RCC 7860 (cell line): ENCODE measurements around the gene MARK3.

ENCODE experiments used
- DNase-seq: peaks from one replicate; pipeline ENCODE4 v3.0.0-alpha.2; 2015; ENCODE audit warnings: low spot score
- FAIRE-seq: peaks from 2 replicates; lab custom pipeline; 2012; peaks lifted over from hg19 to GRCh38; lab: Jason Lieb, UNC

Gene MARK3

DNA sequence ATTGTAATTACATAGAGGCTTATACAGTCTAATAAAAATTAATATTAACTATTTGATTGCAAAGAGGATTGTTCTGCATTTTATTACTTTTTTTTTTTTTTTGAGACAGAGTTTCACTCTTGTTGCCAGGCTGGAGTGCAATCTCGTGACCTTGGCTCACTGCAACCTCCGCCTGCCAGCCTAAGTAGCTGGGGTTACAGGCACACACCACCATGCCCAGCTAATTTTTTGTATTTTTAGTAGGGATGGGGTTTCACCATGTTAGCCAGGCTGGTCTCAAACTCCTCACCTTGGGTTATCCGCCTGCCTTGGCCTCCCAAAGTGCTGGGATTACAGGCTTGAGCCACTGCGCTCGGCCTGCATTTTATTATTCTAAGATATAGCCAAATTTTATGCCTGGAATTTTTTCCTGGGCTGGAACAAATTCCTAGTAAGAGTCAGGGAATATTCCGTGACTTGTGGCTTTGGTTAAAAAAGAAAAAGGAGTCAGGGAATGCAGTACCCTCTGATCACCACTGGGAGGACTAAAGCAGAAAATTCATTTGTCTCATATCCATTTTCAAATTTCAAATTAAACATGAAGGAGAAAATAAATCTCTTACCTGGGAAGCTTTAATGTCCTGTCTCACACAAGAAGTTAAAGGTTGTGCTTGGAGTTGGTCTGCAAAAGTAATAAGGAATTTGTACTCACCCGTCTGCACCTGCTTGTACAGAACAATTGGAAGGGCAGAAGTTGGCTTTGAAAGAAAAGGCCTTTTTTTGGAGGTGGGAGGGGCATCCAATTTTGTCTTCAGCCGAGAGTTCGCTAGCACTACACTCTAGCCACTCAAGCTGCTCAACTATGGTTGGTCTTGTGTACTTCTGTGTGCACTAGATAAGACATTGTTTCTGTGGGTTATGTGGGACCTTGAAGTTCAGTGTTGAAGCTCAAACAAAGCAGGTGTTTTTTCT lies 8.7 kb downstream of the MARK3 start:
- no peak for FAIRE-seq
- DNase-seq = no peak

DNA sequence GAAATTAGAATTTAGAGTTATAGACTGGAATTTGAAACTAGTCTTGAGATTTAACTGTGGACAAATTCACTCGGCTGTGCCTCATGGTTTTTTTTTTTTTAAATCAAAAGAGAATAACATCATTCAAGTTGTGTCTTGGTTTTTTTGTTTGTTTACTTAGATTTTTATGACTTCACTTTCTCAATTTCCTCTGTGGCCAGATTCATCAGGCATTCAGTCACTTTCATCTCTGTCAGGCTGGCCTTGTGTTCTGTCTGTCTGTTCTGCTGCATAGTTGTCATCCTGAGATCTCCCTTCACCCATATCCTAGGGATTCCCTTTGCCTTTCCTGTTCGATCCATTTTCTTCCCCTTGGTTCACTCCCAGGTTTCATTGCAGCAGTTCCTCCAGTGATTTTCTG lies 10.0 kb downstream of the MARK3 start:
- no peak for DNase-seq
- FAIRE-seq = no peak

DNA sequence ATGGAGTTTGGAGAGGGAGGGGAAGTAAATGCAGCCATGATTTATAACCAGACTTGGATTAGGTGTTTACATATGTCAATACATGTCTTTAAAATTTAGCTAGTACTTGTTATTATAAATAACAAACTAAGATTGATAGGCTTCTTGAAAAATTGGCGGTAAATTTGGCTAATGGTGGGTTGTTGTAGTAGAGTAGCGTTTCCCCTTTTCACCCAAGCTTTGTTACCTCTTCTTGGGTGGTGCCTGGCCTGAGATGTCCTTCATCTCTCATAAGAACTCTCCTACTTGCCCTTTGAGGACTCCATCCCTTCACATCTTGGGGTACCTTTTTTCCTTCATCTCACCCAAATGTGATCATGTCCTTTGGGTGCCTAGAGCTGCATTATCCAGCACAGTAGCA lies 11.2 kb downstream of the MARK3 start:
- FAIRE-seq (no peak), DNase-seq (no peak)

DNA sequence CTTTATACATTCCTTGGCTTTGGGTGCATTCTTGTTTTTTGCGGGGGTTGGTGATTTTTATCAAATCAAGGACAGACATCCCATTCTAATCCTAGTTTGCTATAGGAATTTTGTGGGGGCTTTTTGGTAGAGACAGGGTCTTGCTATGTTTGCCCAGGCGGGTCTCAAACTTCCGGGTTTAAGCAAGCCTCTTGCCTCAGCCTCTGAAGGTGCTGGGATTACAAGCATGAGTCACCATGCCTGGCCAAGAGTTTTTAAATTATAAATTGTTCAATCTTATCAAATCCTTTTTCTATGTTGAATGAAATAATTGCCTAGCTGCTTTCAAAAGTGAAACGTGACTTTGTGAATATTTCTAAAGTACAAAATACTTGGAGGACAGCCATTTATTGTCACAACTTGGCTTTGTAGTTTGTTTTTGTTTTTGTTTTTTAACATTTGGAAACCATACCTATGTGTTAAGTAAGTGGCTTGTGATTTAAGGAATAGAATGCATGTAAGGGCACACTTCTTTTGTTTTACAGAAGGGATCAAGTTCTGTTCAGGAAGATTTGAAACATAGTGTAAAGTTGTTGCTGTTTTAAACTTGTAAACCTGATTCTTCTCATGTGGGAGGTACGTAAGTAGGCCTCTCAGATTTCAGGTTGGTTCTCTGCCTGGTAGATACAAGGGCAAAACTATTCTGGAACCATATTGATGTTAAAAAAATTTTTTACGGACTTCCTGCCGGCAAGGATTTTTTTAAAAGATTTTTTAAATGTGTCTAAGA lies 13.4 kb downstream of the MARK3 start:
- FAIRE-seq (no peak), DNase-seq (no peak)

DNA sequence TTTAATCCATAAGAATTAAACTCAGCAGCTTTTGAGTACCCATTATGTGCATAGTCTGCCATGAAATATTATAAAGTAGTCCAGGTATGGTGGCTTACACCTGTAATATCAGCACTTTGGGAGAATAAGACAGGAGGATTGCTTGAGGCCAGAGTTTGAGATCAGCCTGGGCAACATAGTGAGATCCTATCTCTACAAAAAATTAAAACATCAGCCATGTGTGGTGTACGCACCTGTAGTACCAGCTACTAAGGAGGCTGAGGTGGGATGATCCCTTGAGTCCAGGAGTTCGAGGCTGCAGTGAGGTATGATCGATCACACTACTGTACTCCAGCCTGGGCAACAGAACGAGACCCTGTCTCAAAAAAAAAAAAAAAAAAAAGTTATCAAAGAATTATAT lies 15.3 kb downstream of the MARK3 start:
- DNase-seq (no peak), FAIRE-seq (no peak)

DNA sequence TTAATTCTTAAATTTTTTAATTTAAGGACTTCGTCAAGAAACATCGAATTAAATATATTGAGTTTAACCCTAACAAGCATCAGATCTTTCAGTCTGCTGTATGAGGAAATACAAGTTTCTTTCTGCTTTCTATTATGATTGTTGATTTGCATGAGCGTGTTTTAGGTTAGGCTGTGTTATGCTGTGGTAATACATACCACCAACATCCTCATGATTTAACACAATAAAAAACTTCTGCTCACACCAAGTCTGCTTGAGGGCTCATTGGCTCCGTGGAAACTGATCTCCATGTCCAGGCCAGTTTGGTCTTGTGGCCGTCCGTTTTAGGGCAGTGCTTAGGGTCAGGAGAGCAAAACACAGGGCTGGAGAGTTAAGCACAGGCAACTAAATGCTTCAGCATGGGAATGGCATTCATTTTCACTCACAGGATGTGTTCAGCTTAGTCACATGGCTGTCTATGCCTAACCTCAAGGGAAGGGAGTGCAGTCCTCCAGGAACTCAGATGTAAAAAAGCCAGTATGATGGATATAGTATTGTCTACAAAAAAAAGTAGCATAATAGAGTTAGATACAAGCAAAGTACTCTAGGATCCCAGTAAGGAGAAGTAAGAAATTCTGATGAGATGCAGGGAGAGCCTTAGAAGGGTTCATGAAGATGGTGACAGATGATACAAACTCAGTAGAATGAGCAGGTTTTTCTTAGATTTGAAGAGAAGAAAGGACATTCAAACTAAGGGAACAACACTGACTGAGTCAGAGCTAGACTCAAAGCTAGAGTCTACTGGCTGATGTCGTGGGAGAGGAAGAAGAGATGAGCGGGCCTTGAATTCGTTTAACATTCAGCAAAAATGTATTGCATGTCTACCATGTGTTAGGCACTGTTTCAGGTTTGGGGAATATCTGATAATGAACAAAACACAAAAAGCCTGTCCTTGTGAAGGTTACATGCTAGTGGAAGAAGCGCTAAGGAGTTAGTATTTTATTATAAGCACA lies 16.3 kb downstream of the MARK3 start:
- DNase-seq (peak; percentile 37), FAIRE-seq (no peak)

DNA sequence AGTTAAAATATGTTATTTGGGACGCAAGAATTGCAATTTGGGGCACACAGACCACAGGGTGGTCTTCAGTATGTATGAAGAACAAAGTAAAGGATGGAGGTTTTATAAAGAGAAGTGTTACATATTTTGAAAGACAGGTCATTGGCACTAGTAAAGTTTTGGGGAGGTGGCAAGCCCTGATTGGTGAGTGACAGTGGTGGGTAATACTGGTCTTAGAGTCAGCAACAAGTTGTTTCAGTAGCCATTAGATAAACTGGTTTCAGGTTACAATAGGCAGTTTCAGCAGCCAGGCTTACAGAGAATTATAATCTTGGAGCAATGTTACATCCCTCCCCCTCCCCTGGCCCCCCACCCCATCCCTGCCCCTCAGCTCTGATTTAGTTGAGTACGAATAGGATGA lies 17.5 kb downstream of the MARK3 start:
- DNase-seq = no peak
- FAIRE-seq = no peak

DNA sequence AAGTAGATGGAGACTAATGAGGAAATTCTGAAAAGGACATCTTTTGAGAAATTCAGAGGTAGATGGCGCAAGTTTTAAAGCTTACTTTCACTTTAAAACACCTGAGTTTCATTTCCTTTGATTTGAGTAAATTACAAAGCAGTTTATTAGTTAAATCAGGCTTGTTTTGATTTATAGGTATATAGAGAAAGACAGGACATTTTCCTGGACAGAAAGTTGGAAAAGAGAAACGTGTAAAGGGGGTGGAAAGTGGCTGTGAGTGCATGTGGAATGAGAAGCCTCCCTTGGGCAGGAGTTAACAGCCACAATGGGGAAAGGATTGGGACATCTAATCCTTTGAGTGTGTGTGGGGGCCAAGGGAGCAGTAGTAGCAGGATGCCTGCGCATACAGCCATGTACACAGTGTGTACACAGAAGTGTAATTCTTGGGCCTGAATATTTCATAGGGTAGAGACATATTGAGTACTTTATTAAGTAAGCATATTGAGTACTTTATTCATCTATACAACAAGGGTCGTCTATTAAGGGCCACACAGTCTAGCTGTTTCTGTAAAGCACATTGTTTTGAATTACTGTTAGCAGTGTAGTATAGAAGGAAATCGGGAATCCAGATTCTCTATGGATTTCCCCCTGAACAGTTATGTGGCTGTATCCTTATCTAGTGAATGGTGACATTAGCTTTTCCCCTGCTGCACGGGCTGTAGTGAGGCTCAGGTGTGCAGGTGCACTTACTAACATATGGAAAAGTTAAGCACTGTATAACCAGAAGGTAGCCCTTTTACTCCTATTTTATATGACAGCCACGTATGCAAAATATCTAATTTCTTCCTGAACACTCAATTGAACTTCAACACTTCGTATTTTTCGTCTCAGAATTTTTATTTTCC lies 19.1 kb downstream of the MARK3 start:
- DNase-seq = no peak
- no peak for FAIRE-seq

DNA sequence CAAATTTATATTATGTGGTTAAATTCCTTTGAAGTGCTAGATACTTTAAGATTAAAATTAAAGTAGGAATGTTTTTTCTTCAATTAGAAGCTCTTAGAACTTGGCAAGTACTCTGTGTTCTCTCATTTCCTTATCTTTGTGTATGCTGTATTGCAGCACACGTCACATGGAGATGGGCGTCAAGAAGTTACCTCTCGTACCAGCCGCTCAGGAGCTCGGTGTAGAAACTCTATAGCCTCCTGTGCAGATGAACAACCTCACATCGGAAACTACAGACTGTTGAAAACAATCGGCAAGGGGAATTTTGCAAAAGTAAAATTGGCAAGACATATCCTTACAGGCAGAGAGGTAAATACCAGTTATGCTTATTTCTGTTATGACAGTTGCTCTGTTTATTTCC lies 19.7 kb downstream of the MARK3 start:
- FAIRE-seq = no peak
- DNase-seq = no peak

DNA sequence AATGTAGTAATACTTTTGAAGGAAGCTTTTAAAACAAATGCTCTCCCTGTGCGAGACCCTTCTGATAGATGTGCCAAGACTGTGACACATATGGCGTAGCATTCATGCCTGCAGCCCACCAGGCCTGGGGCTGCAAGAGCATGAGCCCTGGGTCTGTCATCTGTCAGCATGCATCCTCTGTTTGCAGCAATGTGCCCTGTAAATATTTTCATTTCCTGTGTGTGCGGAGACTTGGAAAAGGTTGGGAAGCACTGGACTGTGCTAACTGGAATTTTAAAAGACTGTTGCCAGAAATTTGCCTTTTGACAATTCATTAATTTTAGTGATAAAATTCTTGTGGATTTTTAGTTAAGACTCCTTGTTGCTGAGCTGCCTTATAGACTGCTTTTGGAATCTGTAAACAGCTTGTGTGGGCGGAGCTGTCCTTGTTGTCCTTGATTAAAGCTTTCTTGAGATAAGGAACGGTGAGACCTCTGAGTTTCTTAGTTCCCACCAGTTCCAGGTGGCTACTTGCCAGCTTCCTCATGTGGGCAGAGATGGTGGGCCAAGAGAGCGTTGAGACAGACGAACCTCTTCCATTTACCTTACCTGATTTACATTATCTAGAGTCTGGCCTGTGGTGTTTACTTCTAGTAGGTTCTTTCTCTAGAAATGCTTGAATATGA lies 23.4 kb downstream of the MARK3 start:
- FAIRE-seq = no peak

DNA sequence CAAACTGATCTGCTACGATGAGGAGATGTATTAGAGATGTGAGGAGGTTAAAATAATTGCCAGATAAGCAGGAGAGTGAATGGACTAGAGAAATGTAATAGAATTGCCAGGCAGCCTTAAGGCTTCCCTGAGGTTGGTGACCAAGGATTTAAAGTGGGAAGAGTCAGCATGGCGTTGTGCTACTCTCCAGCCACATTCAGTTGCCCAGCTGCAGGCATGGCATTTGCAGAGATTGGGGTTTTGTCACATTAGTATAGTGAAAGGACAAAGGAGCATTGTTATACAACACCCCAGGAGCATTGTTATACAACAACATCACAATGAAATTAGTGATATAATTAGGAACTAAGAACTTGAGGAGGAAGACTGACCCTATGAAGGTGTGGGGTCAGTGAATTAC lies 31.7 kb downstream of the MARK3 start:
- DNase-seq (no peak), FAIRE-seq (no peak)

More for the DNA sequence above, 23.4 kb downstream of the MARK3 start:
- DNase-seq = no peak

DNA sequence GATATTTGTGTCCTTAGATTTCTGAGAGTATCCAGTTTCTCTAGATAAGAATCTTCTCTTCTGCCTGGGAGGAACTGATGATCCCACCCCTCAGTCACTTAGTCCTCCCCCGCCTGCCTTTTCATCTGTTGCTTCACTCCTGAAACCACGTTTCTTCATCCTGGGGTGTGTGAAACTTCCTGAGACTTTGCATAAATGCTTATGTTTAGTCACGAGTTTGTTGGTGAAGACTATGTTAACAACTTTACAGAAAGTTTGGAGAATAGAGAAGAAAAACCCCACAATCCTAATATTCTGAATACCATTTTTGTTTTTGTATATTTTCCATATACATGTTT lies 33.2 kb downstream of the MARK3 start:
- DNase-seq (no peak), FAIRE-seq (no peak)

DNA sequence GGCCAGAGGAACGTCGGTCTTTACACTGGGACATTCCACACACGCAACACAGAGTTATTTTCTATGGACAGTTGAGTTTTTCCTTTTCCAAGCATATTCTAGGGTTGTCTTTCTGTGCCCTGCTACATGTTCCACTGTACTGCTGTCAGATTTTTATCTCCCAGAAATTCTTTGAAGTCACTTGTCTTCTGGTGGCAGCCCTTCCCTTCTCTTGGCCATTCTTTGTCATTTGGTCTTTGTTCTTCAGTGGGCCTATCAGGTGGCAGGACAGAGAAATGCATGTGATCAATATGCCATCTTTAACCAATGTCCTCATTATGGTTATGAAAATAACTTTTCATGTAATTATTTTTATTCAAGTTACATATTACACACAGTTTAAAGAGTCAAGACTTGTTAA lies 36.3 kb downstream of the MARK3 start:
- FAIRE-seq (no peak), DNase-seq (no peak)

DNA sequence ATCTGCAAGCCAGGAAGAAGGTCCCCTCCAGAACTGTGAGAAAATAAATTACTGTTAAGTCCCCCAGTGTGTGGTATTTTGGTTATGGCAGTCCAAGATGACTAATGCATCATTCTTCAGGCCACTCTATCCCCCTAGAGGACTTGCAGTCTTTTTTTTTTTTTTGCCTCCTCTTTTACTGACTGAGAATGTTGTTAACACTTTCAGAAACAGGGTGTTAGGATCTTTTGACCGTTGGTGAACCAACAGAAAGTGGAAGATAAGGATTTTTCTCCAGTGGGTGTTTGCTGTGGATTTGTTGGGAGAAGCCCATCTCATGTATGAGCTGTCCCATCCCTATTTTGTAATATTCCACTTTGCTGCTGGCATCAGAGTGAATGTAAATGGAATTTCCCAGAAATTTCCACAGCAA lies 37.8 kb downstream of the MARK3 start:
- no peak for FAIRE-seq
- DNase-seq = peak; percentile 11

DNA sequence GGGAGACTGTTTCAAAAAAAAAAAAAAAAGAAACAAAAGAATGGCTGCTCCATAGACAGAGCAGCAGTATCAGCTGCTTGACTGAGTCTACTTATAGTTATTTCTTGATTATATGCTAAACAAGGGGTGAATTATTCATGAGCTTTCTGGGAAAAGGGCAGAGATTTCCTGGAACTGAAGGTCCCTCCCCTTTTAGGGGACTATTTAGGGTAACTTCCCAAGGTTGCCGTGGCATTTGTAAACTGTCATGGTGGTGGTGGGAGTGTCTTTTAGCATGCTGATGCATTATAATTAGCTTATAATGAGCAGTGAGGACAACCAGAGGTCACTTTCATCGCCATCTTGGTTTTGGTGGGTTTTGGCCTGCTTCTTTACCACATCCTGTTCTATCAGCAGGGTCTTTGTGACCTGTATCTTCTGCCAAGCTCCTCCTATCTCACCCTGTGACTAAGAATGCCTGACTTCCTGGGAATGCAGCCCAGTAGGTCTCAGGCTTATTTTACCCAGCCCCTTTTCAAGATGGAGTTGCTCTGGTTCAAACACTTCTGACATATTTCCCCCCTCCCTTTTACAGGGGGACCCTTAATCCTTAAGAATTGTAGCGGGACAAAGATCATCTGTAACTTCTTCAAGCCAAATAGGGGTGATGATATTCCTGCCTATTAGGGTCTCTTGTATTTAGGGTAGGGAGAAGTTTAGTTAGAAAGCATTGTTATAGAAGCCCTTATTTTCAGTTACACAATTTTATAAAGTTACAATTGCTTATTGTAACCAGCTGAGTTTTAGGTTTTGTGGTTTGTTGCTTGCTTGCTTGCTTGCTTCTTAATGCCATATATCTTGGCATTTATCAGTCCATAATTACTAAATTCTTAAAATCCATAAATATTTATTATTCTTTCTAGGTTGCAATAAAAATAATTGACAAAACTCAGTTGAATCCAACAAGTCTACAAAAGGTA lies 42.5 kb downstream of the MARK3 start:
- FAIRE-seq (no peak), DNase-seq (peak; percentile 36)

DNA sequence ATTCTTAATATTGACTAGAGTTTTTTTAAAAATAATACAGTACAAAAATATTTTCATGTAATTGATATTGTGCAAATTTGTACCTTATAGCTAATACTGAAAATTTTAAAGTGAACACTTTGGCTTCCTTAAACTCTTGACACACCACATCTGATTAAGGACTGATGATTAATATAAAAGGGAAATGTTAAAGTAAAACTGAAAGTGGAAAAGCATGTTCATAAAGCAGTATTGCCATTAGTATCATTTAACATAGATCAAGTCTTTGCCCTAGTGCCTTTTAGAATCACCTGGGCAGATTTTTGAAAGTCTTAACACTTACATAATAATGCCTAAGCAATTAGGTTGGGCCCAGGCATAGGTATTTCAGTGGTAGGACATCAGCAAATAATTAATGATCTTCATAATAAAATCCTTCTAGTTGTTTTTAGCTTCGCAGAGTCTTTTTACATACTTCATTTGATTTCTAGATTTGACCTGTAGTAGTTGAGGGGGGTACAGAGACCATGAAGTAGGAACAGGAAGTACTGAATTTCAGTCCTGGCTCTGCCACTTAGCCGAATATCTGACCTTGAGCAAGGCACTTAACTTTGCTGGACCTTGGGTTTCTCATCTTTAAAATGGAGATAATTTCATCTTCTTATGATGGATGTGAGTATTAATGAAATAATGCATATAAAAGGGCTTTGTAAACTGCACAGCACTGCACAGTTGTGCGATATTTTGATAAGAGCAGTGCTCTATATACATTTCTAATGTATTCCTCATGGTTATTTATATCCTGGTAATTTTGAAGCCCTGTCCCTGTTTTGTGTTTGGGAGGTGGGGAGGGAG lies 43.7 kb downstream of the MARK3 start:
- FAIRE-seq = no peak
- DNase-seq = no peak

DNA sequence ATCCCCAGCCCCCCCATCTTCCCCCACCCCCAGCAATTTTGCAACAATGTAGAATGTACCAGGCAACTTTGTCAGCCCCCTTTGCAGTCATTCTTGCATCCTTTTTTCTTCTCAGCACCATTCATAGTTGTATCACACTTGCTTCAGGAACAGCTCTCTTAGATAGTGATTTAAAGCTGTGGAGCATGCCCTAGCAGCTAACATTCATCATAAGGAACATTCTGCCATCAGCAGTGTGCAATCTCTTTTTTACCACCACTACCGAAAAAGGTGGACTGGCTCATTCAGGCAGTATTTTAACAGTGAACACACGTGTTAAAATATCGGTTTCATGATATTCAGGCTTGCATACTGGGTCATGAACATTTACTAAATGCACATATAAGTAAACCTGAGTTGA lies 45.1 kb downstream of the MARK3 start:
- no peak for FAIRE-seq
- no peak for DNase-seq
